Thoracic aorta (tissue), 2 donors: ENCODE data around the gene FAM78A. TPM values are rescaled to one million over a fixed set of nuclear protein-coding genes. Genes with fewer than 3 reads are reported as not detected.

ENCODE experiments used
- ATAC-seq: fragments of 150-250 bp; one replicate; pipeline ENCODE4 v1.8.0; 2017; ENCODE audit warnings: low read depth; ENCODE audit not compliant: insufficient number of reproducible peaks, low FRiP score
- DNase-seq: peaks from one replicate; pipeline ENCODE4 v3.0.0-alpha.2; 2020; ENCODE audit warnings: low spot score
- H3K27ac ChIP-seq, 2 donors: fragments of 200-600 bp; sonication (generic); 1 replicate in 1 of 2; 2 replicates in 1 of 2; pipeline ENCODE4 v1.5.1; 2016; ENCODE audit warnings: mild to moderate bottlenecking in 2 of 2, moderate library complexity in 2 of 2
- H3K27me3 ChIP-seq: fragments of 200-600 bp; sonication (generic); replicated peaks from 2 replicates; pipeline ENCODE4 v1.6.0; 2016; ENCODE audit warnings: mild to moderate bottlenecking; ENCODE audit not compliant: insufficient read depth
- H3K36me3 ChIP-seq: fragments of 200-600 bp; sonication (generic); one replicate; pipeline ENCODE4 v1.5.1; 2016
- H3K4me1 ChIP-seq, 2 donors: fragments of 200-600 bp; sonication (generic); 1 replicate in 1 of 2; 2 replicates in 1 of 2; pipeline versions ENCODE4 v1.5.1 to v1.6.0; 2016; ENCODE audit warnings: low read depth in 2 of 2, mild to moderate bottlenecking in 1 of 2; ENCODE audit not compliant: control insufficient read depth in 1 of 2
- H3K4me3 ChIP-seq: fragments of 200-600 bp; sonication (generic); 2 replicates; pipeline ENCODE4 v1.5.1; 2016; ENCODE audit warnings: mild to moderate bottlenecking
- H3K9me3 ChIP-seq: fragments of 200-600 bp; sonication (generic); 2 replicates; pipeline ENCODE4 v1.5.1; 2016
- CTCF ChIP-seq: fragments of 200-600 bp; sonication (generic); IDR thresholded peaks from one replicate; pipeline ENCODE4 v1.5.1; 2019; ENCODE audit warnings: antibody characterized with exemption
- total RNA-seq, 2 donors: library from RNA; depleted of rRNA; stranded (reverse); fragments of >200 nt; gene quantifications; one replicate each; pipeline versions ENCODE4 v1.1.0 to v1.2.3, GENCODE V29; 2016

The FAM78A gene
- total RNA-seq, 2 donors from 2014 or later, result 5.0 to 5.7 TPM

GRCh38 chr9:131237931-131238401, 38.3 kb downstream of the FAM78A start:
- Histone ChIP-seq H3K4me1 (peaks cover 8 to 20% of the 10 kb centered on the region in 2 donors), H3K36me3 (no peaks in the 10 kb centered on the region), H3K27me3 (no peaks in the 10 kb centered on the region), H3K4me3 (peak overlapping the region; percentile 50), H3K9me3 (no peaks in the 10 kb centered on the region), H3K27ac (peak overlapping the region in 1 of 2 donors; percentile 21)
- DNase-seq (peak; percentile 51), ATAC-seq (peak; percentile 66)
- no peak for TF ChIP-seq CTCF

GRCh38 chr9:131237291-131237690, 39.0 kb downstream of the FAM78A start:
- H3K4me1 ChIP-seq, result peaks cover 8 to 20% of the 10 kb centered on the region in 2 donors
- no peaks in the 10 kb centered on the region for H3K9me3 ChIP-seq
- H3K36me3 ChIP-seq, result peaks cover 5% of the 10 kb centered on the region
- DNase-seq, result no peak
- H3K27ac ChIP-seq, result peak overlapping the region in 1 of 2 donors; percentile 21
- no peak for ATAC-seq
- H3K27me3 ChIP-seq, result no peaks in the 10 kb centered on the region
- TF ChIP-seq CTCF, result no peak
- H3K4me3 ChIP-seq, result peak overlapping the region; percentile 50

DNA sequence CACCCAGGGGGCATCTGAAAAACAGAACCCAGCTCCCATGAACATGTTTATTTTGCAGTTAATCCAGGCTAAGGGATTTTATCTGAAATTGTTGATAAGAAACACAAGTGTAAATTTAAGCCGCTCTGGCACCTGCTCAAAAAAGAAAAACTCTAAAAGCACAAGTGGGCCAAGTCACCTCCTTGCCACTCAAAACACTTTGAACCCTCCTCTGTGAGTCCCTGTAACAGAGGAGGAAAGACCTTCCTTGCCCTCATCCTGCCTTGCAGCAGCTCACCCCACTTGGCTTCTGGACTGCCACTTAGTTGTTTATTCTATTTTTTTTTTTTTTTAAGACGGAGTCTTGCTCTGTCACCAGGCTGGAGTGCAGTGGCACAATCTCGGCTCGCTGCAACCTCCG, 39.5 kb downstream of the FAM78A start:
- no peak for DNase-seq
- Histone ChIP-seq H3K4me3 (no peak overlapping the region), H3K9me3 (no peaks in the 10 kb centered on the region), H3K27ac (no peak overlapping the region), H3K4me1 (peaks cover 8 to 20% of the 10 kb centered on the region in 2 donors), H3K27me3 (no peaks in the 10 kb centered on the region), H3K36me3 (peaks cover 10% of the 10 kb centered on the region)
- TF ChIP-seq CTCF, result no peak
- no peak for ATAC-seq

GRCh38 chr9:131236161-131236560, 40.1 kb downstream of the FAM78A start:
- no peak overlapping the region for H3K4me3 ChIP-seq
- peaks cover 15% of the 10 kb centered on the region for H3K36me3 ChIP-seq
- no peaks in the 10 kb centered on the region for H3K9me3 ChIP-seq
- no peak for TF ChIP-seq CTCF
- peaks cover 8 to 20% of the 10 kb centered on the region in 2 donors for H3K4me1 ChIP-seq
- no peaks in the 10 kb centered on the region for H3K27me3 ChIP-seq
- DNase-seq (no peak), ATAC-seq (no peak)
- no peak overlapping the region for H3K27ac ChIP-seq

GRCh38 chr9:131235480-131235851, 40.8 kb downstream of the FAM78A start:
- ATAC-seq (no peak), DNase-seq (no peak)

More at GRCh38 chr9:131235480-131235851, 40.8 kb downstream of the FAM78A start:
- H3K27me3 ChIP-seq, result no peaks in the 10 kb centered on the region
- peaks cover 20% of the 10 kb centered on the region for H3K36me3 ChIP-seq
- H3K4me1 ChIP-seq, result peaks cover 8 to 20% of the 10 kb centered on the region in 2 donors
- H3K4me3 ChIP-seq, result no peak overlapping the region
- no peaks in the 10 kb centered on the region for H3K9me3 ChIP-seq
- no peak for TF ChIP-seq CTCF
- H3K27ac ChIP-seq, result no peak overlapping the region
